Heart left ventricle (tissue), 16 donors: ENCODE data around the gene ELK3. TPM values are rescaled to one million over a fixed set of nuclear protein-coding genes. Genes with fewer than 3 reads are reported as not detected.
A peak's percentile ranks its signal among the peaks of the same experiment; 100 is the strongest.

Experiments used
- ATAC-seq, 4 donors: fragments of 200-7000 bp; cut with Tn5 transposase; one replicate each; pipeline ENCODE4 v1.9.1; 2020 to 2022; ENCODE audit warnings: moderate library complexity in 4 of 4, mild to moderate bottlenecking in 3 of 4, moderate number of reproducible peaks in 1 of 4
- DNase-seq, 5 donors: peaks; one replicate each; pipeline ENCODE4 v3.0.0-alpha.2; 2020
- H3K27ac ChIP-seq, 12 donors: fragments of 200-600 bp; sonication (generic) in 4 of 12; one replicate each; pipeline versions ENCODE4 v1.5.0 to v1.8.0; 2016 to 2022; ENCODE audit warnings: mild to moderate bottlenecking in 2 of 12
- H3K27me3 ChIP-seq, 9 donors: fragments of 200-600 bp; sonication (generic) in 2 of 9; one replicate each; pipeline versions ENCODE4 v1.5.1 to v1.8.0; 2016 to 2022; ENCODE audit warnings: mild to moderate bottlenecking in 3 of 9
- H3K36me3 ChIP-seq, 9 donors: fragments of 200-600 bp; sonication (generic) in 2 of 9; one replicate each; pipeline versions ENCODE4 v1.5.0 to v1.8.0; 2018 to 2022; ENCODE audit warnings: mild to moderate bottlenecking in 2 of 9
- H3K4me1 ChIP-seq, 12 donors: fragments of 200-600 bp; sonication (generic) in 4 of 12; one replicate each; pipeline versions ENCODE4 v1.5.0 to v1.8.0; 2016 to 2022; ENCODE audit warnings: mild to moderate bottlenecking in 3 of 12
- H3K4me3 ChIP-seq, 12 donors: fragments of 200-600 bp; sonication (generic) in 4 of 12; one replicate each; pipeline versions ENCODE4 v1.5.0 to v1.8.0; 2017 to 2022; ENCODE audit warnings: mild to moderate bottlenecking in 9 of 12, moderate library complexity in 4 of 12
- H3K9me3 ChIP-seq, 12 donors: fragments of 200-600 bp; sonication (generic) in 4 of 12; one replicate each; pipeline versions ENCODE4 v1.5.0 to v1.8.0; 2016 to 2022; ENCODE audit warnings: mild to moderate bottlenecking in 1 of 12
- CTCF ChIP-seq, 12 donors: fragments of 200-600 bp; sonication (generic) in 4 of 12; IDR thresholded peaks; one replicate each; pipeline versions ENCODE4 v1.5.0 to v1.8.0; 2018 to 2022; ENCODE audit warnings: antibody characterized with exemption in 12 of 12, mild to moderate bottlenecking in 5 of 12
- POLR2A ChIP-seq, 2 donors: fragments of 450-650 bp; IDR thresholded peaks; one replicate each; pipeline ENCODE4 v1.6.1; 2017; ENCODE audit warnings: antibody characterized with exemption in 2 of 2, mild to moderate bottlenecking in 2 of 2, moderate library complexity in 2 of 2
- WGBS, 4 donors: extraction: QIAGEN DNeasy Blood & Tissue Kit in 2 of 4; methylation state at CpG; one replicate each; pipeline versions ENCODE4 v1.1.5 to v1.1.7; 2013 to 2018; 5-methylcytosine and 5-hydroxymethylcytosine counted together
- intact Hi-C, 10 donors: fragments of 100-400 bp; cut with DNase I; formaldehyde crosslinking; loops; one replicate each; pipeline versions ENCODE4 v1.11.1 to v1.14.2; 2022
- polyA plus RNA-seq, 2 donors: library from polyadenylated mRNA; stranded (reverse); fragments of 200-250 nt; gene quantifications; one replicate each; pipeline ENCODE4 v1.2.3, GENCODE V29; 2013
- total RNA-seq, 9 donors: library from RNA; depleted of rRNA in 2 of 9; stranded (reverse); fragments of >200 nt in 2 of 9; fragmentation: NEBNext Ultra II Directional in 3 of 9; extraction: Animal tissue kit (Norgen Biotek cat#: 25700) in 3 of 9; gene quantifications; one replicate each; pipeline versions ENCODE4 v1.1.0 to v1.2.4, GENCODE V29; 2016 to 2023
- donor health status: ischemic (EF 13 %, LVEDD 7.1; RV severe dilation, severe dysfunction).
- donor health status: healthy with polysubstance abuse.
- donor health status: DM: no; HTN: yes; CAD: no.
- donor health status: DM: no; HTN: no; CAD: no.
- donor health status: ischemic (EF 25% LVEDD 6.9; RV normal size, moderate dysfunction).
- donor health status: ischemic (EF 25% LVEDD 5.7; RV mildly dilated, moderate dysfunction).
- donor health status: healthy.
- donor health status: DM: yes; HTN: yes; CAD: no.
- donor health status: ischemic (EF 35%, LVEDD 5.7; RV mildly dilated, moderate dysfunction).
- donor health status: nonischemic (EF 11% LVEDD 7.7; RV severe dilation, severe dysfunction).
- donor health status: DM: yes; HTN: yes; CAD: no.
- donor health status: PGD.
- donor health status: ischemic (EF 29% LVEDD 5.4; RV normal size, mild dysfunction).
- donor health status: nonischemic (EF 23%, LVEDD 6.1; RV moderate dilation, normal function).

ELK3 gene
- total and polyA plus RNA-seq, 11 donors = 5.7 to 42.3 (median 18.6) TPM

GRCh38 chr12:96218989-96219678 is 25.0 kb downstream of the ELK3 start:
- H3K9me3 ChIP-seq = no peaks in the 10 kb centered on the region
- intact Hi-C loops = loop anchor here in 8 of 10 donors (5.0 to 10.0 kb wide), 8 partner anchors 157 to 298 kb away; partner anchors contain the start of gene CDK17 (in 5 of the 8)
- DNase-seq = no peak
- H3K4me1 ChIP-seq = peaks cover 0 to 87% (median 52%) of the 10 kb centered on the region in 12 donors
- TF ChIP-seq CTCF (IDR thresholded peaks at IDR 0.05) = no peak
- no peaks in the 10 kb centered on the region for H3K27me3 ChIP-seq
- 83 to 92% (median 86%) methylated on average over 11 of the region's 11 CpGs for WGBS, 4 donors
- peak overlapping the region in 5 of 12 donors; percentile 31 to 47 (median 35) for H3K27ac ChIP-seq
- ATAC-seq = no peak
- H3K4me3 ChIP-seq = no peak overlapping the region
- peaks cover 0 to 37% (median 0%) of the 10 kb centered on the region in 9 donors for H3K36me3 ChIP-seq

- no peaks in the 10 kb centered on the region for H3K27me3 ChIP-seq
- H3K27ac ChIP-seq = peak overlapping the region in 6 of 12 donors; percentile 18 to 47 (median 34)
- H3K4me1 ChIP-seq = peaks cover 0 to 87% (median 54%) of the 10 kb centered on the region in 12 donors
- no peak overlapping the region for H3K4me3 ChIP-seq
- no peak for DNase-seq
- 65 to 79% (median 73%) methylated on average over 15 of the region's 15 CpGs for WGBS, 4 donors
- peaks cover 0 to 37% (median 2%) of the 10 kb centered on the region in 9 donors for H3K36me3 ChIP-seq
- intact Hi-C loops = loop anchor here in 9 of 10 donors (2.0 to 10.0 kb wide), 9 partner anchors 15 to 298 kb away; partner anchors contain the start of gene CDK17 (in 6 of the 9)
- no peak for TF ChIP-seq CTCF (IDR thresholded peaks at IDR 0.05)
- TF ChIP-seq POLR2A (IDR thresholded peaks at IDR 0.05) = no peak
- H3K9me3 ChIP-seq = no peaks in the 10 kb centered on the region
- ATAC-seq = peak in 2 of 4 donors; percentile 26 to 37
Observed at GRCh38 chr12:96219700-96220206, 25.6 kb downstream of the ELK3 start.

DNA sequence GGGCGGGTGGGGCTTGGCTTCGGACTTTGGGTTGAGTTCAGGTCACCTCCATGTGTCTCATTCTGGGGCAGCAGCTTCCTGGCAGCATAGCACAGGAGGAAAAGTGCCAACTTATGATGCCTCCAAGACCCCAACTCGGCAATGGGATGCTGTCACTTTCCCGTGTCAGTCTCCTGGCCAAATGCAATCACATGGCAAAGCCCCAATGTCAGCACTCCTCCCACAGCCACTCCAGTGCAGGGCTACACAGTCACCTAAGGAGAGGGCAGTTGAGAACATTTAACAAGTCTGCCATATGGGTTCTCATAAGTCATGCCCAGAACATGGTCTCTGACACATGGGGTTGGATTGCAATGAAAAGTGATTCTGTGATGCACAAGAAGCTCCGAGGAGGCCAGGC is 26.7 kb downstream of the ELK3 start:
- Histone ChIP-seq H3K36me3 (peaks cover 0 to 44% (median 8%) of the 10 kb centered on the region in 9 donors), H3K4me1 (peaks cover 0 to 87% (median 55%) of the 10 kb centered on the region in 12 donors), H3K4me3 (no peak overlapping the region), H3K27ac (peak overlapping the region in 4 of 12 donors; percentile 13 to 64 (median 37)), H3K27me3 (no peaks in the 10 kb centered on the region), H3K9me3 (no peaks in the 10 kb centered on the region)
- peak; percentile 66 to 91 (median 77) for DNase-seq
- TF ChIP-seq CTCF (IDR thresholded peaks at IDR 0.05) (no peak), POLR2A (IDR thresholded peaks at IDR 0.05) (no peak)
- intact Hi-C loops = loop anchor here in 2 of 10 donors (2.0 to 5.0 kb wide), 2 partner anchors 14 to 181 kb away; partner anchors contain the start of gene CDK17 (in 1 of the 2)
- WGBS, 4 donors = 23 to 35% (median 26%) methylated on average over 5 of the region's 5 CpGs
- peak; percentile 90 to 96 (median 93) for ATAC-seq

- 23 to 44% (median 37%) methylated on average over 6 of the region's 6 CpGs for WGBS, 4 donors
- Histone ChIP-seq H3K36me3 (peaks cover 0 to 44% (median 10%) of the 10 kb centered on the region in 9 donors), H3K4me3 (no peak overlapping the region), H3K9me3 (no peaks in the 10 kb centered on the region), H3K4me1 (peaks cover 0 to 84% (median 54%) of the 10 kb centered on the region in 12 donors), H3K27ac (peak overlapping the region in 4 of 12 donors; percentile 0 to 64 (median 37)), H3K27me3 (no peaks in the 10 kb centered on the region)
- ATAC-seq (no peak), DNase-seq (no peak)
- TF ChIP-seq POLR2A (IDR thresholded peaks at IDR 0.05) (no peak), CTCF (IDR thresholded peaks at IDR 0.05) (no peak)
- intact Hi-C loops = loop anchor here in 2 of 10 donors (2.0 to 5.0 kb wide), 2 partner anchors 13 to 181 kb away; partner anchors contain the start of gene CDK17 (in 1 of the 2)
Observed at GRCh38 chr12:96221391-96221790, 27.2 kb downstream of the ELK3 start.
